ENCODE results near the gene TXNDC12. TPM values are rescaled to one million over a fixed set of nuclear protein-coding genes. Genes with fewer than 3 reads are reported as not detected.
"Not testable (repeated sequence)": the region's sequence is repeated elsewhere in the genome, so short reads cannot be mapped to it uniquely, and the experiment has no call there.

TXNDC12 gene
- polyA plus RNA-seq, 1 donor = 35.5 TPM

DNA sequence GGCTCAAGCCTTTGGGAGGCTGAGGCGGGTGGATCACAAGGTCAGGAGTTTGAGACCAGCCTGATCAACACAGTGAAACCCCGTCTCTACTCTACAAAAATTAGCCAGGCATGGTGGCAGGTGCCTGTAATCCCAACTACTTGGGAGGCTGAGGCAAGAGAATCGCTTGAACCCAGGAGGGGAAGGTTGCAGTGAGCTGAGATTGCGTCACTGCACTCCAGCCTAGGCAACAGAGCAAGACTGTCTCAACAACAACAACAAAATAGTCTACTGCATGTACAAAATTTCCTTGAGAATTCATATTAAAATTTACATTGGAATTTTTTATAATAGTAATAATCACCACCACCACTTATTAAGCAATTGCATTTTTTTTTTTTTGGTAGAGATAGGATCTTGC, 5.7 kb downstream of the TXNDC12 start:
- DNase-seq (ENCODE audit: low read depth) = not testable (repeated sequence)

DNA sequence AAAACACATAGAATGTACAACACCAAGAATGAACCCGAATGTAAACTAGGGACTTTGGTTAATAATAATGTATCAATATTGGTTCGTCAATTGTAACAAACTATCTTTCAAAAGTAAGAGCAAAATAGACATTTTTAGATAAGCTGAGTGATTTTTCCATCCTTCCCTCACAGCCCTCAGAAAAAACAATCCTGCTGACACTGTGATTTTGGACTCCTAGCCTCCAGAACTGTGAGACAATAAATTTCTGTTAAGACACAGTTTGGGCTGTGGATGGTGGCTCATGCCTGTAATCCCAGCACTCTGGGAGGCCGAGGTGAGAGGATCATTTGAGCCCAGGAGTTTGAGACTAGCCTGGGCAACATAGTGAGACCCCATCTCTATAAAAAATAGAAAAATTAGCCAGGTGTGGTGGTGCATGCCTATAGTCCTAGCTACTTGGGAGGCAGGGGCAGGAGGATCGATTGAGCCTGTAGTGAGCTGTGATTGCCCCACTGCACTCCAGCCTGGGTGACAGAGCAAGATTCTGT, 9.3 kb downstream of the TXNDC12 start:
- not testable (repeated sequence) for DNase-seq (ENCODE audit: low read depth)

DNA sequence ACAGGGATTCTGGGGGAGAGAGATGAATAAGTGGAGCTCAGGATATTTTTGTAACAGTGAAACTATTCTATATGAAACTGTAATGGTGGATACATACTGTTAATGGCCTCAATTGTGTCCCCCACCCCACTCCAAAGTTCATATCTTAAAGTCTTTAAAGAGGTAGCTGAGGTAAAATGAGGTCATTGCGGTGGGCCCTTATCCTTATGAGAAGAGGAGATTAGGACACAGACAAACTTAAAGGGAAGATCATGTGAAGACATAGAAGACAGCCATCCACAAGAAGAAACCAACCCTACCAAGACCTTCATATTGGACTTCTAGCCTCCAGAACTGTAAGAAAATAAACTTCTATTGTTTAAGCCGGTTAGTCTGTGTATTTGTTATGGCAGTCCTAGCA, 9.8 kb downstream of the TXNDC12 start:
- no peak for DNase-seq (ENCODE audit: low read depth)

DNA sequence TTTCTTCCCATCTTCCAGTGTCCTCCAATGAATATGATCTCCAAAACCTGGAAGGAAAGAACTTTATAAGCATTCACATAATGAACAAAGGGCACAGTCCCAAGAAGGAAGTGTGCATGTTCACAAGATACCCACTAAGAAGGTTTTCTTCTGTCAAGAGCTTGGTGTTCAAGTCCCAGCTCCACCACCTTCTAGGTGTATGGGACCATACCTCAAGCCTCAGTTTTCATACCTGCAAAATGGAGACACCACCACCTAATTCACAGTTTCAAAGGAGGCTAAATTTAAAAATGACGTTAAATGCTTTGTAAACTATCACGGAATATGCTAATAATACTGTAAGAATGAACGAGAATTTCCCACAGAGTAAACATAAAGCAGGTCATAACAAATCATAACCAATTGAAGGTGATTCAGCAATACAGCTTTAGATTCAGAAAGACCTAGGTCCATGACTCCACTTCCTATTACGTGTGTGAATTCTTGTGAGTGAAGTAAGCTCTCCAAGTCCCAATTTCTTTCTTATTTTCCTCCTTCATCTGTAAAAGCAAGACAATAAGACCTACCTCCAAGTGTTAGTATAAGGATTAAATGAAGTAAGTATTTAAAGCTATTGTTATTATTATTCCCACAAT, 13.3 kb downstream of the TXNDC12 start:
- DNase-seq (ENCODE audit: low read depth) = no peak

DNA sequence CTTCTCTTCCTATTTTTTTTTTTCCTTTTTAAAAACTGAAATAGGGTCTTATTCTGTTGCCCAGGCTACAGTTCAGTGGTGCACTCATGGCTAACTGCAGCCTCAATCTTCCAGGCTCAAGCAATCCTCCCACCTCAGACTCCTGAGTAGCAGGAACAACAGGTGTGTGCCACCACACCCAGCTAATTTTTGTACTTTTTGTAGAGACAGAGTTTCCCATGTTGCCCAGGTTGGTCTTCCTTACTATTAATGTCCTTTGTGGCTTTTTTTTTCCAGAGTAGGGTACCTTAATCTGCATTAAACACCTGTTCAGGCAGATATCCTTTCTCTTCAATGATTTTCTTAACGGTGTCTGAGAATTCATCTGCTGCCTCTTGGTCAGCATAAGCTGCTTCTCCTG, 17.1 kb downstream of the TXNDC12 start:
- no peak for DNase-seq (ENCODE audit: low read depth)

DNA sequence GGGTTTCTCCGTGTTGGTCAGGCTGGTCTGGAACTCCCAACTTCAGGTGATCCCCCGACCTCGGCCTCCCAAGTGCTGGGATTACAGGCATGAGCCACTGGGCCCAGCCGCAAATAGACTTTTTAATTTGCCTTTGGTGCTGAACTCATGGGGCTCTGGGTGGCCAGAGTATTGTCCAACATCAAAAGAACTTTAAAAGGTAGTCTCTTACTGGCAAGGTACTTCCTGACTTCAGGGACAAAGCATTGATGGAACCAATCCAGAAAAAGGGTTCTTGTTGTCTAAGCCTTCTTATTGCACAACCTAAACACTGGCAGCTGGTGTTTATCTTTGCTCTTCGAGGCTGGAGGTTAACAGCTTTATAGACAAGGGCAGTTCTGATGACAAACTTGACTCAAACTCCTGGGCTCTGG, 17.6 kb downstream of the TXNDC12 start:
- no peak for DNase-seq (ENCODE audit: low read depth)

DNA sequence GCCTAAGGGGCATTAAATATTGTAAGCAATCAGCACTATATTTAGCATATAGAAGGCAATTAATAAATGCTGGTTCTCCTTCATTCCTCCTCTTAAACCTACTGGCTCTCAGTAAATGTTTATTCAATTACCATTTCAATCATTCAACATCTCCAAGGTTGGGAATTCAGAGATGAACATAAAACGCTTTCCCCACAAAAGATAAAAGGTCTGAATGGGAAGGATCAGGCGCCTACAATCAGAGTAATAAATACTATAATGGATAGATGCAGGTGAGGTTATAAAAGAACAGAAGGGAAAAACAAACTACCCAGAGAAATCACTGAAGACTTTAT, 21.0 kb downstream of the TXNDC12 start:
- no peak for DNase-seq (ENCODE audit: low read depth)

DNA sequence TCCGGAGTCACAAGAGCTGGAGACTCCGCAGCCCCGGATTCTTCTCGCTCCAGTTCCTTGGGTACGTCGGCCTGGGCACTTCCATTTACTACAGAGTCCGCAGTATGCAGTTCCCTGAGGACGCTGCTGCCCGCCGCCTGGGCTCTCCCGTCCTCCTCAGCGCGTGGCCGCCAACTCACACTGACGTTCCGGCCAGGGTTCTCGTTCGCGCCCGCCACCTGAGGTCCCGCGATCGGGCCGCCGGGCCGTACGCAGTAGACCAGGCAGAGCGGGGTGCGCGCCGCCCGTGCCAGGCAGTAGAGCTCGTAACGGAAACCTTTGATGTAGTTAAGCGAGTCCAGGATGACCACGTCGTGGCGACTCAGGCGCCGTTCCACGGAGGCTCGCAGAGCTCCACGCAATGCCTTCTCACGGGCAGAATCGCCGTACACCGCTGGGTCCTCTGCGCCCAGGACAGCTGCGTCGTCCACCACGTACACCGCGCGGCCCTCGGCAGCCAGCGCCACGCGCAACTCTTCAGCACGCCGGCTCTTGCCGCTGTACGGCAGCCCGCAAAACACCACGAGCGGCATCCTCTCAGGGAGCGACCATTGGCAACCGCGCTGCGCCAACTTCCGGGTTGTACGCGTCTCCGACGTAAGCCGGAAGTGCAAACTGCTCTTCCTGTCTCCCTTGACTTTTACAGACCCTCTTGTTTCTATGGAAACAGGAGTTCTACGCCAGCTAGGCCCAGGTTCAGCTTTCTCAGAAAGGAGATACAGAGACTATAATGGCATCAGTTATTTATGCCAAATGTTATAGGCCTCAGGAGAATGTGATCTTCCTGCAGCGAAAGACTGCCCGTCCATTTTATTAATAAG, 21.6 kb downstream of the TXNDC12 start, which contains the start of gene KTI12:
TSS of gene KTI12 (minus strand) at position 621 of the 860 bp plus-strand sequence. CDS start at position 572, 49 bp downstream.
- DNase-seq (ENCODE audit: low read depth) = peak; percentile 87

DNA sequence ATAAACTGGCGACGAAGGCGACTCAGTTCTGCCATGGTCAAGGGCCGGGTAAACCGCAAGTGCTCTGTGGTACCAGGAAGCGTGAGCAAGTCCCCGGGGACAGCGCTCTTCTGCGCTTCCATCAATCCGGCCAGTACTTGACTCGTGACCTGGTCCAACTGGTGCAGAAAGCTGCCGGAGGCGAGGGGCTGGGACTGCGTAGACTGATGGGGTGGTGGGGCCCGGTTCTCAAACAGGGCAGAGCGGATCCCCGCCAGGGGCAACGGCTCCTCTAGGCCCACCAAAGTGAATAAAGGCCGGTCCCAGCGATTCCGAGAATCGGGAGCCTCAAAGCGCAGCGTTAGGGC, 22.2 kb downstream of the TXNDC12 start:
- no peak for DNase-seq (ENCODE audit: low read depth)

DNA sequence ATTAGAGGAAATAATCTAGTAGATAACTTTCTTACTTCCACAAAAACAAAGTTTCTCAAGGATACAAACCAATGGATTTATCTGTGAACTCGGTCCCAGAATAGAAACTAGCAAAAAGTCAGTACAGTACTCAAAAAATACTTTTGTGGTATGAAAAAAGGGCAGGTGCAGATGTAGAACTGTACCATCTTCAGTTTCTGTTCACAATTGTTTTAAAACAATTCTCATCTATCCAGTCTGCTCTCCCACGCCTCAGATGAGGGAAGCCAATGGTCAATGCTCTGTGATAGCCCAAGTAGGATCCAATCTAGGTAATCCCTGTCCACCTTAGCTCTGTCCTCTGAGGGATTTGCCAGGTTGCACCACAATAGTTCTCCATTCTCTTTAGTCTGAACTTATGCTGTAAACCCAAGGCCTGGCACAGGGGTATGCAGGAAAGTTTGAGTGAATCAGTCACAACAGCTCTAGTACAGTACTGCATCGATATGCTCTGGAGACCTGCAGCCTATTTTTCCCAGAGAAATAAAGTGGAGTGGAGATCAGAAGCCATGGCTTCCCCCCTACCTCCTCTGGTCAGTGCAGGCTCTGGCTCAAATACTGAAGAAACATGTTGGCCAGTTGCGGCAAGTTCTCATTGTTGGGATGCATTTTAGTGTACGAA, 22.7 kb downstream of the TXNDC12 start:
- no peak for DNase-seq (ENCODE audit: low read depth)

DNA sequence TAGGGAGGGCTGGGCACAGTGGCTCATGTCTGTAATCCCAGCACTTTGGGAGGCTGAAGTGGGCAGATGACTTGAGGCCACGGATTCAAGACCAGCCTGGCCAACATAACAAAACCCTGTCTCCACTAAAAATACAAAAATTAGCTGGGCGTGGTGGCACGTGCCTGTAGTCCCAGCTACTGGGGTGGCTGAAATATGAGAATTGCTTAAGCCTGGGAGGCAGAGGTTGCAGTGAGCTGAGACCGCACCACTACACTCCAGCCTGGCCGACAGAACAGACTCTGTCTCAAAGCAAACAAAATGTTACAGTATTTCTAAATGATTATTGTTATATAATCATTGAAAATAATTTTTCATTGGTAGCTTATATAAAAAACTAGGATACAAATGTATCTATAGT, 26.2 kb downstream of the TXNDC12 start:
- not testable (repeated sequence) for DNase-seq (ENCODE audit: low read depth)

DNA sequence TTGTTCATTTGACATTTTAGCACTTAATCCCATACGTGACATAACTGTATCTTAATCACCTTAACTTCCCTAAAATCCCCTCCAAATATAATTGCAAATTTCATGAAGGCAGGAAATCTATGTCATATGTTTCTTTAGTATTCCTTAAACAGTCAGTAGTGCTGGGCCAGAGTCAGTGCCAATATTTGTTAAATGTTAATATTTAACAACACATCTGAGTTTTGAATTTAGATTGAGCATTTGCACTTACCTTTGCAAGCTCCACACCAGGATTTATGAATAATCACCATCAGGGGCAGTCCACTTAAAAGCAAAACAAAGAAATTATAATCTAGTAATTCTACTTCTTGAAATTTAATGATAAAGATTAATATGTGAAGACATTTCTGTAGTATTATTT, 26.7 kb downstream of the TXNDC12 start:
- DNase-seq (ENCODE audit: low read depth) = no peak

DNA sequence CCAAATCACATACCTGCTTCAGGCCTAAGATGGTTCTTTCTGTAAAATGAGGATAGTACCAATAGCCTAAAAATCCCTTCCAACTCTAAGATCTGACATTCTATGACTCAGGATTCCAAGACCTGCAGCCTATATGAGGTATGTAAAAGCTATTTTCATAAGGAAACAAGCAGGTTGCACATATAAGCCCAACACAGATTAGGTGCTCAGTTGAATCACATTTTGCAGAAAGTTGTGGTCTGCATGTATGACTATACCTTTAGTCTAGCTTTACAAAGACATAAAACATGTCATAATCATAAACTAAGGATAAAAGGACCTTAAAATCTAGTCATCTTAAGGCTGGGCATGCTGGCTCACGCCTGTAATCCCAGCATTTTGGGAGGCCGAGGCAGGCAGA, 28.7 kb downstream of the TXNDC12 start:
- no peak for DNase-seq (ENCODE audit: low read depth)

DNA sequence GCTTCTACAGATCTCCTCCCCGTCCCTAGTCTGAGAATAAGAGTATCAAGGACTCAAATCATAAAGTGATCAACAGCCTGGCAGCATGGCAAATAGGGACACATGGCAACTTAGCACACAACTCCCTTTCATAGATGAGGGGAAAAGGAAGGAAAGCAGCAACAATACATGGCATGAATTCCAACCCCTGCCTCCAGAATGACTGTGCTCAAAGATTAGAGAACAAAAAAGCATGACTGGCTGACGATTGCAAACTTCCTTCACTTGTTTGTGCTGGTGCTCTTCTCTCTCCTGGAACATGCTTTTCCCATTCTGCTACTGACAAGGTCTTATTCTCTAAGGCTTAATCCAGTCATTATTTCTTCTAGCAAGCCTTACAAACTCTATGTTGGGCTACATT, 32.9 kb downstream of the TXNDC12 start:
- DNase-seq (ENCODE audit: low read depth) = no peak

DNA sequence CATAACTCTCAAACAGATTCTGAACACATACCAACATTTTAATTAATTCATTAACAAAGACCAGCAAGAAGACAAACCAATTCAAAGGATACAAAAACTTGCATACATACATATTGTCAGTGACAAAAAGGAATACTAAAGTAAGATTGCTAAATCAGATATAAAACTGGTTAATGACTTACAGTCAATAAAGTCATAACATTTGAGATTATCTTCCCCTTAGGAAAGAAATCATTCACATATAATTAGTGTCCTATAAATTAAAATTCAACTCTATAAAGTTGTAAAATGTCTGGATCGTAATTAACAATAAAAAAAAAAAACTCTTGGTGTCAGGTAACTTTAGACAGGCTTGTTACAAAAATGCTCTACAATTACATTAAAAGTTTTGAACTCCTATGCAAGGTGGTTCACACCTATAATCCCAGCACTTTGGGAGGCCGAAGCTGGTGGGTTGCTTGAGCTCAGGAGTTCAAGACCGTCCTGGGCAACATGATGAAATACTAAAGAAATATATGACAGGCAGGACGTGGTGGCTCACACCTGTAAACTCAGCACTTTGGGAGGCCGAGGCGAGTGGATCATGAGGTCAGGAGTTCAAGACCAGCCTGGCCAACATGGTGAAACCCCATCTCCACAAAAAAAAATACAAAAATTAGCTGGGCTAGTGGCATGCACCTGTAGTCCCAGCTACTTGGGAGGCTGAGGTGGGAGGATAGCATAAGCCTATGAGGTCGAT, 46.8 kb downstream of the TXNDC12 start:
- DNase-seq (ENCODE audit: low read depth) = no peak

DNA sequence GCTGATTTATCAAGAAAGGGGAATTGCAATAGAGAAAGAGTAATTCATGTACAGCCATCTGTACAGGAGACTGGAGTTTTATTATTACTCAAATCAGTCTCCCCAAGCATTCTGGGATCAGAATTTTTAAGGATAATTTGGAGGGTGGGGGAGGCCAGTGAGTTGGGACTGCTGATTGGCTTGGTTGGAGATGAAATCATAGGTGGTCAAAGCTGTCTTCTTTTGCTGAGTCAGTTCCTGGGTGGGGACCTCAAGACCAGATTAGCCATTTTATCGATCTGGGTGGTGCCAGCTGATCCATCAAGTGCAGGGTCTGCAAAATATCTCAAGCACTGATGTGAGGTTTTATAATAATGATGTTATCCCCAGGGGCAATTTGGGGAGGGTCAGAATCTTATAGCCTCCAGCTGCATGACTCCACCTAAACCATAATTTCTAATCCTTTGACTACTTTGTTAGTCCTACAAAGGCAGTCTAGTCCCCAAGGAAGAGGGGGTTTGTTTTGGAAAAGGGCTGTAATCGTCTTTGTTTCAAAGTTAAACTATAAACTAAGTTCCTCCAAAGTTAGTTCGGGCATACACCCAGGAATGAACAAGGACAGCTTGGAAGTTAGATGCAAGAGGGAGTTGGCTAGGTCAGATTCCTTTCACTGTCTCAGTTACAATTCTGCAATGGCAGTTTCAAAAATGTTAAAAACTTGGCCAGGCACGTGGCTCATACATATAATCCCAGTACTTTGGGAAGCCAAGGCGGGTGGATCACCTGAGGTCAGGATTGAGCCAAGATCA, 47.6 kb downstream of the TXNDC12 start:
- DNase-seq (ENCODE audit: low read depth) = peak; percentile 49

DNA sequence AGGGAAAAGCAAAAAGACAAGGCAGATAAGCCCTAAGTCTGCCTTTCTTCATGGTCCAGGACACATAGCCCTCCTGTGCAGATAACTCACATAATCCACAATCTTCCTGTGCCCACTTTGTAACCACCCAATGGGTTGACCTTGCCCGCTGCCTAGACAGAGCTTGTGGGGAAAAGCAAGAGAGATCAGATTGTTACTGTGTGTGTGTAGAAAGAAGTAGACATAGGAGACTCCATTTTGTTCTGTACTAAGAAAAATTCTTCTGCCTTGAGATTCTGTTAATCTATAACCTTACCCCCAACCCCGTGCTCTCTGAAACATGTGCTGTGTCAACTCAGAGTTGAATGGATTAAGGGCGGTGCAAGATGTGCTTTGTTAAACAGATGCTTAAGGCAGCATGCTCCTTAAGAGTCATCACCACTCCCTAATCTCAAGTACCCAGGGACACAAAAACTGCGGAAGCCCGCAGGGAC, 48.9 kb downstream of the TXNDC12 start:
- DNase-seq (ENCODE audit: low read depth) = not testable (repeated sequence)

DNA sequence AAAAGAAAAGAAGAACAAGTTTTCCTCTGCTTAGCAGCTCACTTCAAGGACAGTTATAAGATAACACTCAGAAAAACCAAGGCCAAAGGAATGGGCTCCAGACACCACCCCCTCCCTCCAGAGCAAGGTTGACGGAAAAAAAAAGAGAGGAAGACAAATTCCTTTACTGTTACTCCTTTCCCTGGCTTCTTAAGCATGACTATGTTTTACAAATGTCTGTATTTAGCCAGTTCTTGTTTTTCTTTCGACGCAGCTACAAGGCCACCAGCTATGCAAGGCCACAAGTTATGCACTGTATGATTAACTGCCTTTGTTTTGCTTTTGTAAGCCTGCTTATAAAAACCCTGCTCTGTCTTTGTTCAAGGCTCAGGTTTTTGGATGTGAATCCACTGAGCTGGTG, 49.4 kb downstream of the TXNDC12 start:
- not testable (repeated sequence) for DNase-seq (ENCODE audit: low read depth)

DNA sequence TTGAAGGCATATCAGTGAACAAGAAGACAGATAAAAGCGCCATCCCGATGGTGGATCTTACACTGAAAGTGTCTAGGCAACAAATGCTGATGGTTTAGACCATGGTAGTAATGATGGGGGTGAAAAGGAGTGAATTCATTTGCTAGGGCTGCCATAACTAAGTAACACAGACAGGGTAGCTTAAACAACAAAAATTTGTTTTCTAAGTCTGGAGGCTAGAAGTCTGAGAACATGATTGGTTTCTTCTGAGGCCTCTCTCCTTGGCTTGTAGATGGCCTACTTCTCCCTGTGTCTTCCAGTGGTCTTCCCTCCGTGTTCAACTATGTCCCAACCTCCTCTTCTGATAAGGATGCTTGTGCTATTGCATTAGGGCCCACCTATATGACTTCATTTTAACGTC, 51.1 kb downstream of the TXNDC12 start:
- DNase-seq (ENCODE audit: low read depth) = no peak

DNA sequence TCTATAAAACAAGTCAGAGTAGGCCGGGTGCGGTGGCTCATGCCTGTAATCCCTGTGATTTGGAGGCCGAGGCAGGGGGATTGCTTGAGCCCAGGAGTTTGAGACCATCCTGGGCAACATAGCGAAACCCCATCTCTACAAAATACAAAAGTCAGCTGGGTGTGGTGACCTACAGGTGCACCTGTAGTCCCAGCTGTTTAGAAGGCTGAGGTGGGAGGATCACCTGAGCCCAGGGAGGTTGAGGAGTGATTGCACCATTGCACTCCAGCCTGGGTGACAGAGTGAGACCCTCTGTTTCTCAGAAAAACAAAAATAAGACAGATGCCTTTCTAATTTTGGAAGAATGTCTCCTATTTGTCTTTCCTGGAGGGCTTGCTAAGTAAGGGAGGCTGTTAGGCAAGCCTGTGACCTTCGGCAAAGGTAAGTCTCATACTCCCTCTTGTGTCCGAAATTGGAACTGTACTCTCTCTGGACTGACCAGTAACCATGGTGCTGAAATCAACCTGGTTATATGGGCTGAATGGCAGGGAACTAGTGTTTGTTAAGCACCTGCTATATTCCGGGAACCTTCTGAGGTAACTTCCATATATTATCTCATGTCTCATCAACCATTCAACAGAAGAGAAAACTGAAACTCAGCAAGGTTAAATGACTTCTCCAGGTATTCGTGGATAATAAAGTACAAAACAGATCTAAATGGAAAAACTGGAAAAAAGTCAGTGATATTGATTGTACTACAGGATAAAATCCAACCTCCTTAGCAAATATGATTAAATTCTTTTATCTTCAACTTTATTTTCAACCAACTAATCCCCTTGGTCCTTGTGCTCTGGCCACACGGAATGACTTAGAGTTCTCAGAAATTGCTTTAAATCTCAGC, 52.7 kb downstream of the TXNDC12 start:
- peak; percentile 76 for DNase-seq (ENCODE audit: low read depth)
